OCI-LY3 (cell line): ENCODE measurements around the gene ACAD9.

Source experiments
- EZH2phosphoT487 ChIP-seq: fragments of 200-600 bp; shearing (Covaris generic); IDR thresholded peaks from 2 replicates; pipeline ENCODE4 v1.6.1; 2018; ENCODE audit warnings: antibody characterized with exemption, mixed run types, low read depth
- TF ChIP-seq, protein P1 (sequence below): fragments of 200-600, 300-600 bp; sonication (generic); IDR thresholded peaks from 2 replicates; pipeline ENCODE4 v1.5.1; 2014; ENCODE audit warnings: antibody characterized with exemption, low read length, low read depth

DNA sequence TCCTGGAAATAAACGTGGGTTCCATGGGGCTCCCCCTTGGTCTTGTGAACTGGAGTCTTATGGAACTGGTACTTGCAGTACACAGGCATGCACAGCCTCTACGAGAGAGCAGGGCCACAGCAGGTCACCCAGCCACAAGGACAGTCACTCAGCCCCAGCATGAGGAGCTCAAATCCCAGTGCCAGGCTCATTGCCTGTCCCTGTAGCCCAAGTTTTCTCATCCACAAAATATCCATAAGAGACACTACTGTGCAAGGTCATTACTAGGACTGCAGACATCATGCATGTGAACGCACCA lies 66.4 kb downstream of the ACAD9 start:
- TF ChIP-seq, protein P1, sequence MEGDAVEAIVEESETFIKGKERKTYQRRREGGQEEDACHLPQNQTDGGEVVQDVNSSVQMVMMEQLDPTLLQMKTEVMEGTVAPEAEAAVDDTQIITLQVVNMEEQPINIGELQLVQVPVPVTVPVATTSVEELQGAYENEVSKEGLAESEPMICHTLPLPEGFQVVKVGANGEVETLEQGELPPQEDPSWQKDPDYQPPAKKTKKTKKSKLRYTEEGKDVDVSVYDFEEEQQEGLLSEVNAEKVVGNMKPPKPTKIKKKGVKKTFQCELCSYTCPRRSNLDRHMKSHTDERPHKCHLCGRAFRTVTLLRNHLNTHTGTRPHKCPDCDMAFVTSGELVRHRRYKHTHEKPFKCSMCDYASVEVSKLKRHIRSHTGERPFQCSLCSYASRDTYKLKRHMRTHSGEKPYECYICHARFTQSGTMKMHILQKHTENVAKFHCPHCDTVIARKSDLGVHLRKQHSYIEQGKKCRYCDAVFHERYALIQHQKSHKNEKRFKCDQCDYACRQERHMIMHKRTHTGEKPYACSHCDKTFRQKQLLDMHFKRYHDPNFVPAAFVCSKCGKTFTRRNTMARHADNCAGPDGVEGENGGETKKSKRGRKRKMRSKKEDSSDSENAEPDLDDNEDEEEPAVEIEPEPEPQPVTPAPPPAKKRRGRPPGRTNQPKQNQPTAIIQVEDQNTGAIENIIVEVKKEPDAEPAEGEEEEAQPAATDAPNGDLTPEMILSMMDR: no peak
- TF ChIP-seq EZH2phosphoT487: no peak
